Measurements from ENCODE around the gene GALNT18.

Gene GALNT18

DNA sequence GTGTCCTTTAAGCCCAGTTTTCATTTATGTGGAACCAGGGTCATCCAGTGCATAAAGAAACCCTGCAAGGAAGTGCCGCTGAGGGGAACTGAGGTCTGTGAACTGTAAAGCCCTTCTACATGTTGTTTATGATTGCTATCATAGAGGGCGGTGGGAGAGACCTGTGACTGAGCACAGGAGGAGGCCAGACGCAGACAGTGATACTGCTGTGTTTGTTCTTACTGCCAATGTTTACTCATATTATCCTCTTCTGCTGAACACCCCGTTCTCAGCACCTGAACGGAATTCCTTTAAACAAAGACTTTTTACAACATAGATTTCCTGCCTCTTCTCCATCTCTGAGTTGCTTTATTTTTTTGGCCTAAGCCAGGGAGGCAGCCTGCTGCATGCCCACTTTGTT is 967 bp upstream of the GALNT18 start:
- FAIRE-seq = no peak

DNA sequence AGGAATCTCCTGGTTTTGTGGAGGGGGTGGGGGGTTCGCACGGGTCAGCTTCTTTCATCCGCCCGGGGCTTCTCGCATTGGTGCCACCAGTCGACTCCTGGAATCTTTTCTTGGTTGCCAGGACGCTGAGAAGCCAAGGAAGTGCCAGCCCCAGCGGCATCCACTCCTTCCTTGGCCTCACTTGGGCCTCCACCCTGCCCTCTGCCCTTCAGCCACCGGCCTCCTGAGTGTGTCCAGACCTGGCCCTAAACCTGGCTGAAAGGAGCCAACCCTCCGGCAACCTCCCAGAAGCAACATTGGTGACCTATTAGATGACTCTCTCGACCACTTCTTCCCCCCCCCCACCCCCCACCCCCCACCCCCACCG is 518 bp upstream of the GALNT18 start:
- no peak for FAIRE-seq

GRCh38 chr11:11620921-11621572 is 758 bp downstream of the GALNT18 start:
- no peak for FAIRE-seq

- FAIRE-seq = no peak
Observed at GRCh38 chr11:11620173-11620920, 1.5 kb downstream of the GALNT18 start.

- no peak for FAIRE-seq
Observed at GRCh38 chr11:11618973-11619435, 2.8 kb downstream of the GALNT18 start.

GRCh38 chr11:11615086-11615485 is 6.7 kb downstream of the GALNT18 start:
- FAIRE-seq = no peak

GRCh38 chr11:11612439-11612838 is 9.4 kb downstream of the GALNT18 start:
- no peak for FAIRE-seq

GRCh38 chr11:11611381-11611780 is 10.4 kb downstream of the GALNT18 start:
- FAIRE-seq = no peak

GRCh38 chr11:11608783-11609232 is 13.0 kb downstream of the GALNT18 start:
- no peak for FAIRE-seq

GRCh38 chr11:11607772-11608171 is 14.0 kb downstream of the GALNT18 start:
- no peak for FAIRE-seq

DNA sequence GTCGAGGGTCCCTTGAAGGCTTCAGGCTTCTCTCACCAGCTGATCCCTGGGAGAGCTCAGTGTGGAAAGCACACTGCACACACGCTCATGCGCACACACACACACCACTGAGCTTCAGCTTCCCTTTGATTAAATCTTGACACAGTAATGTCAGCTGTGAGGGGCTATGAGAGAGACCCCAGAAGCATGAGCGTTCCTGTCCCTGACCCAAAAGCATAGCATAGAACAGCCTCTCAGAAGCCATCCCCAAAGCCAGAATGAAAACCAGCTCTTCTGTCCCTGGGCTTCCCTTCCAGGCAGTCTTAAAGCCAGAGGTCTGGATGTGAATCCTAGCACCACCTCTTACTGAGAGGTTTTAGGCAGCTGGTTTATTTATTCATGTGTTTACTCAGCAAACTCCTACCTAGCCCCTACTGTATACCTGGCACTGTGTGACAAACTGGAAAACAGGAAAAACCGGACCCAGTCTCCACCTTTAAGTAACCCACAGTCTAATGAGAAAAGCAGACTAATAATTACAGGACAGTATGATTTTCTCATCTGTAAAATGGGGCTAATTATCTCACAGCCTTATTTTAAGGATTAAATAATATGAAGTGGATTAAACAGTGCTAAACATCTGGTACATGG is 15.9 kb downstream of the GALNT18 start:
- no peak for FAIRE-seq

DNA sequence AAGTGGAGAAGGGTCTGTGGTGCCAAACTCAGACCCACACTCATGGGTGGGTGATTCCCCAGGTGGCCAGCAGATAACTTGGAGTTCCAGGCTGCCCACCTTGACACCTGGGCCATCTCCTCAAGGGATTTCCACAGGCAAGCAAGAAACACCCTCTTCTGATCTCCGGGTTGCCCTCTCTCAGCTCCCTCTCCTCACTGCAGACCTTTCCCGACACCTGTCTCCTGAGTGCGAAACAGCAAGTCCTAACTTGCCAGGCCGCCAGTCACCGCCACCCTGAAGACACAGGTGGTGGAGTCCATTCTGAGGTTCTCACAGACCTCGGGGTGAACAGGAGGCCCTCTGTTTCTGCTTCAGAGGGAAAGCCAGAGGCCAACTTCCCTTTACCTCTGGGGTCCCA is 16.6 kb downstream of the GALNT18 start:
- FAIRE-seq = no peak

DNA sequence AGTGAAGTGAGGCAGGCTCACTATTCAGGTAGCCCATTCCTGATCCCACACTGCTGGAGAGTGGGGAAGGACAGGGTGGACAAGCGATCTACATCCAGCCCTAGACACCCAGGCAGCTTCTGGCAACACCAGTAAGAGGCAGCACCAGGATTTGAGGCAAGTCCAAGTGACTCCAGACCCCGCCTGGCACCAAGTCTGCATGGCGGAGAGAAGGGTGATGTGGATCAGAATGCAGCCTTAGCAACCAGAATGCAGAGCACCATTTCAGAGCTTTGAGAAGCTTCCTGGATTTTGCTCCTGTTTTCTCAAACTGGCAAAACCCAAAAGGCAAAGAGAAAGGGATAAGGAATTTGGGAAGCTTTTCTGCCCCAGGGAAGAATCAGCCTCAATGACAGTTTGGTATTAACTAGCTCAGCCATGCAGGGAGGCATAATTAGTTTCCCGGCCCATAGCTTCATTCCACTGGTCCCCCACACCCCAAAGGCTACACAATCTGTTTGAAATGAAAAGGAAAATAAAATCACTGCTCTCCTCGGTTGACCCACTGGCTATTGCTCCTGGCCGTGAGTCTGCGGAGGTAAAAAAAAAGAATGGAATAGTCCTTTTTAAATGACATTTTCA is 17.3 kb downstream of the GALNT18 start:
- FAIRE-seq = no peak

- no peak for FAIRE-seq
Observed at GRCh38 chr11:11602011-11602410, 19.8 kb downstream of the GALNT18 start.

DNA sequence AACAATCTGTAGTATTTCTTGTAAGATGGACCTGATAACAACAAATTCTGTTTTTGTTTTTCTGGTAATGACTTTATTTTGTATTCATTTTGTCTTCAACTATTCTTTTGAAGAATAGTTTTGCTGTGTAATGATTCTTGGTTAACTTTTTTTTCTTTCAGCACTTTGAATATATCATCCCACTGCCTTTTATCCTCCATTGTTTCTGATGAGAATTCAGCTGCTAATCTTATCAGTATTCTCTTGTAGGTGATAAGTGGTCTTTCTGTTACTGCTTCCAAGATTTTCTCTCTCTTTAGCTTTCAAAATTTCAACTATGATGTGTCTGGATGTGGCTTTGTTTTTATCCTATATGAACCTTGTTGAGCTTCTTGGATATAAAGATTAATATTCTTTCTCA is 21.5 kb downstream of the GALNT18 start:
- no peak for FAIRE-seq

DNA sequence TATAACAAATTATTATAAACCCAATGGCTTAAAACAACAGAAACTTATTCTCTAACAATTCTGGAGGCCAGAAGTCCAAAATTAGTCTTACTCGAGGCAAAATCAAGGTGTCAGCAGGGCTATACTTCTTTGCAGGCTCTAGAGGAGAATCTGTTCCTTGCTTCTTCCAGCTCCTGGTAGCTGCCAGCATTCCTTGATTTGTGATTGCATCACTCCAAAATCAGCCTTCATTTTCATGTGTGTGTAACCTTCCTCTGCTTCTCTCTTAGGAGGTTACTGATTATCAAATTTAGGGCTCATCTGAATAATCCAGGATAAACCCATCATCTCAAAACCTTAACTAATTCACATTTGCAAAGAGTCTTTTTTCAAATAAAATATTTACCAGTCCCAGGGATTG is 23.6 kb downstream of the GALNT18 start:
- FAIRE-seq = no peak

GRCh38 chr11:11594162-11594561 is 27.6 kb downstream of the GALNT18 start:
- no peak for FAIRE-seq

- FAIRE-seq = no peak
Observed at GRCh38 chr11:11592146-11592684, 29.6 kb downstream of the GALNT18 start.

- no peak for FAIRE-seq
Observed at GRCh38 chr11:11589437-11589836, 32.4 kb downstream of the GALNT18 start.

GRCh38 chr11:11588891-11589290 is 32.9 kb downstream of the GALNT18 start:
- no peak for FAIRE-seq

DNA sequence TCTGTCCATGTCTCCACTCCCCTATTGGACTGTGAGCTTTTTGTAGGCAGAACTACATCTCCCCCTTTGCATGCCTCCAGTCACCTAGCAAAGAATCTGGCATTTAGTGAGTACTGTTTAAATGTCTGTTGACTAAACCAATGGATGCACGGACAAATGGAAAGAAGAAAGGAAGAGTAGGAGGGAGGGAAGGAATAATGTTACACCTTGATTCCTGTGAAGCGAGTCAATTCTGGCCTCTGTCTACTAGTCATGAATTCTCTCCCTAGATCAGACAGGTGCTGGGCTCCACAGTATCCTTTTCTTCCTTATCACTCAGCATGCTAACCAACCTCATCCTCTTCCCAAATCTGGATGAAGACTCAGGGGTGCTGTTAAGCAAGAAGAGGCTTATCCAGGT is 33.6 kb downstream of the GALNT18 start:
- FAIRE-seq = no peak

- no peak for FAIRE-seq
Observed at GRCh38 chr11:11587122-11587521, 34.7 kb downstream of the GALNT18 start.

- FAIRE-seq = no peak
Observed at GRCh38 chr11:11586465-11586864, 35.3 kb downstream of the GALNT18 start.
